ENCODE data around the gene STRA8. TPM values are rescaled to one million over a fixed set of nuclear protein-coding genes. Genes with fewer than 3 reads are reported as not detected.
"Not testable (repeated sequence)": the region's sequence is repeated elsewhere in the genome, so short reads cannot be mapped to it uniquely, and the experiment has no call there.

Gene STRA8
- total RNA-seq, 1 donor from 2014 or later = not detected

DNA sequence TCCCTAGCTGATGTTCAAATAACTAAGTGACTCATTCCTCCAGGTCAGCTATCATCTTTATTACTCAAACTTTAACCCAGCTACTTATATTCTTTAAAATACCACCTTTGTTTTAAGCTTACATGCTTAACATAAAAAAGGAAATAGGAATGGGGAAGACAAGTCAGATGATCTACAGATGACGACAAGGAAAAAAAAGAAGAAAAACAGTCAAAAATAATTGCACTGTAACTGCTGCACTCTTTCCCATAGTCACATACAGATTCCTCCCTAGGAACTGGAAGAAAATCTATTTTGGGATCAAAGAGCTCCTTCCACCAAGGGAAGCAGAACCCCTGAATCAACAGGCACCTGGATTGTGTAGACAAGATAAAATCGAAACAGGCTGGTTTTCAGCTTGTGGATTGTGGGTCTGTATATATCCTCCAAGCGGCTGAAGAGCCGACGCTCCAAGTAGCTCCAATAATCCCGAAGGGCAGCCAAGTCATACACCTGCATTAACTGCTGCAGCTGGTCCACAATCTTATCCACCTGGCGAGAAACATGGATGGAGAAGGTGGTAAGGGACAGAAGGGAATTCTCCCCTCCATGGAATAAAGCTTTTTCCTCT is 24.3 kb upstream of the STRA8 start:
- Mint-ChIP-seq H3K36me3 (ENCODE audit: low read depth) (no peaks in the 10 kb centered on the region), H3K4me1 (peaks cover 17% of the 10 kb centered on the region), H3K27me3 (ENCODE audit: low read depth) (no peaks in the 10 kb centered on the region), H3K27ac (ENCODE audit: unreplicated experiment) (no peak overlapping the region), H3K4me3 (peak overlapping the region; percentile 97), H3K9me3 (no peaks in the 10 kb centered on the region)
- TF ChIP-seq, protein P1, sequence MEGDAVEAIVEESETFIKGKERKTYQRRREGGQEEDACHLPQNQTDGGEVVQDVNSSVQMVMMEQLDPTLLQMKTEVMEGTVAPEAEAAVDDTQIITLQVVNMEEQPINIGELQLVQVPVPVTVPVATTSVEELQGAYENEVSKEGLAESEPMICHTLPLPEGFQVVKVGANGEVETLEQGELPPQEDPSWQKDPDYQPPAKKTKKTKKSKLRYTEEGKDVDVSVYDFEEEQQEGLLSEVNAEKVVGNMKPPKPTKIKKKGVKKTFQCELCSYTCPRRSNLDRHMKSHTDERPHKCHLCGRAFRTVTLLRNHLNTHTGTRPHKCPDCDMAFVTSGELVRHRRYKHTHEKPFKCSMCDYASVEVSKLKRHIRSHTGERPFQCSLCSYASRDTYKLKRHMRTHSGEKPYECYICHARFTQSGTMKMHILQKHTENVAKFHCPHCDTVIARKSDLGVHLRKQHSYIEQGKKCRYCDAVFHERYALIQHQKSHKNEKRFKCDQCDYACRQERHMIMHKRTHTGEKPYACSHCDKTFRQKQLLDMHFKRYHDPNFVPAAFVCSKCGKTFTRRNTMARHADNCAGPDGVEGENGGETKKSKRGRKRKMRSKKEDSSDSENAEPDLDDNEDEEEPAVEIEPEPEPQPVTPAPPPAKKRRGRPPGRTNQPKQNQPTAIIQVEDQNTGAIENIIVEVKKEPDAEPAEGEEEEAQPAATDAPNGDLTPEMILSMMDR (conservative IDR thresholded peaks at IDR 0.05) = no peak
- no peak for DNase-seq (ENCODE audit: low read depth, low spot score)

DNA sequence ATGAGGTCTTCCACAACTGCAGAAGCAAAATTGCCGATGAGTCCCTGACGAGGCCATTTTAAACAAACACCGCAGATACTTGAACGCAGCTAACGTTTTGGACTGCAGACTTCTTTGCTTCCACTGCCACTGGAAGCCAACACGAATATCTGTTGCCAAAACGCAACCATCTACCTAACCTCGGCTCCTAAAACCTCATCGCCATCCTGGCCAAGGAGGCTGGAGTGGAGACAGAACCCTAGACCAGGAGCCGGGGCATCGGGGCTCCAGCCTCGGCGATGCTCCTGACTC is 22.8 kb upstream of the STRA8 start:
- TF ChIP-seq, protein P1 (conservative IDR thresholded peaks at IDR 0.05) = no peak
- H3K27ac Mint-ChIP-seq (ENCODE audit: unreplicated experiment) = no peak overlapping the region

DNA sequence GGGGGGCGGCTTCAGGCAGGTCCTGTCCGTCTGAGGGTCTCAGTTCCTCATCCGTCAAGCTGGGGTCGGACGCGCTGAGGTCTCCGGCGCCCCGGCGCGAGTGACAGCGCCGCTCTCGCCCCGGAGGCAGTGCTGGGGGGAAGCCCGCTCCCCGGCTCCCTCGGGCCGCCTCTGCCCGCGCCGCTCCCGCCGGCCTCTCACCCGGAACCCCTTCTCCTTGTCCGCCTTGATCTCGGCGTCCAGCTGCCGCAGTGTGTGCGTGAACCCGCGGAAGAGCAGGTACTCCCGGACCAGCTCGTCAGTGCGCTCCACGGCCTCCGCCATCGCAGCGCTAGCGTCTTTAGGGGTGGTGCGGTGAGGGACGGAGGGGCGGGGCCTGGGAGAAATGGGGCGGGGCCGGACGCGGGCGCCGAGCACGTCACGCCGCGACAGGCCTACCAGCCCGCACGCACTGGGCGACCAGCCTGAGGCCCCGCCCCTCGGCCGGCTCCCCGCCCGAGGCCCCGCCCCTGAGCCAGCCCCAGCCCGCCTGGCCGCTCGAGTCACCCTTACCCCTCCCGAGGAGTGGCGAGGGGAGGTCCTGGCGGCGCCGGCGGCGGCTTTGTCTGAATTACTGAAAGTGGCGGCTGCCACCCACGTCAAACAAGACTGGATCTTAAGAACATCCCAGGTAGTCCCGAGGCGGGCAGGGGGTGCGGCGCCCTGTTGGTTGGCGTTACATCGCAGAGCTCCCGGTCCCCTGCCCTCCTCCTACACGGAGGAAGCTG is 22.3 kb upstream of the STRA8 start, which contains the start of gene WDR91:
Gene WDR91 (minus strand): TSS at position 348 of the 767 bp plus-strand sequence. CDS start 24 bp downstream, at position 324.
- Mint-ChIP-seq H3K27ac (ENCODE audit: unreplicated experiment) (peak within 1 kb of the TSS; percentile 99), H3K4me1 (peaks cover 17% of the 10 kb centered on the region), H3K4me3 (peak within 1 kb of the TSS; percentile 97), H3K36me3 (ENCODE audit: low read depth) (no peaks in the 10 kb centered on the region), H3K9me3 (no peaks in the 10 kb centered on the region), H3K27me3 (ENCODE audit: low read depth) (no peaks in the 10 kb centered on the region)
- peak; percentile 88 for DNase-seq (ENCODE audit: low read depth, low spot score)
- TF ChIP-seq, protein P1 (conservative IDR thresholded peaks at IDR 0.05) = no peak

More for the DNA sequence above, 22.8 kb upstream of the STRA8 start:
- no peaks in the 10 kb centered on the region for H3K36me3 Mint-ChIP-seq (ENCODE audit: low read depth)
- no peaks in the 10 kb centered on the region for H3K9me3 Mint-ChIP-seq
- H3K4me3 Mint-ChIP-seq = peak overlapping the region; percentile 97
- peaks cover 17% of the 10 kb centered on the region for H3K4me1 Mint-ChIP-seq
- H3K27me3 Mint-ChIP-seq (ENCODE audit: low read depth) = no peaks in the 10 kb centered on the region
- DNase-seq (ENCODE audit: low read depth, low spot score) = no peak

DNA sequence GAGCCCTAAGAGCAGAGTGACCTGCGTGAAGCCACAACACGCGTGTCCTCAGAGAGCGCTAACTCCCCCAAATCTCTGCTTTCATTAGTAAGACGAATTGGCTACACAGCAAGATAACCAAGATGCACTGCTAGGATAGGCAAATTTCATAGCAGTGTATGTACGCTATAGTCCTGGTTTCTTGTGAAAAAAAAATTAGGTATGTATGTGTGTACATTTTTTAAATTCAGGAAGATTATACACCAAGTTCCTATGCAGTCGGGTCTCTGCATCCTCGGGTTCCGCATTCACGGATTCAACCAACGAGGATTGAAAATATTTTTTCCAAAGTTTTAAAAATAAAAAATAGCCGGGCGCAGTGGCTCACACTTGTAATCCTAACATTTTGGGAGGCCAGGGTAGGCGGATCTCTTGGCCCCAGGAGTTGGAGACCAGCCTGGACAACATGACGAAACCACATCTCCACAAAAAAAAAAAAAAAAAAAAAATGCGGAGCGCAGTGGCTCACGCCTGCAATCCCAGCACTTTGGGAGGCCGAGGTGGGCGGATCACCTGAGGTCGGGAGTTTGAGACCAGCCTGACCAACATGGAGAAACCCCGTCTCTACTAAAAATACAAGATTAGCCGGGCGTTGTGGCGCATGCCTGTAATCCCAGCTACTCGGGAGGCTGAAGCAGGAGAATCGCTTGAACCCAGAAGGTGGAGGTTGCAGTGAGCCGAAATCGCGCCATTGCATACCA is 21.5 kb upstream of the STRA8 start:
- not testable (repeated sequence) for DNase-seq (ENCODE audit: low read depth, low spot score)

DNA sequence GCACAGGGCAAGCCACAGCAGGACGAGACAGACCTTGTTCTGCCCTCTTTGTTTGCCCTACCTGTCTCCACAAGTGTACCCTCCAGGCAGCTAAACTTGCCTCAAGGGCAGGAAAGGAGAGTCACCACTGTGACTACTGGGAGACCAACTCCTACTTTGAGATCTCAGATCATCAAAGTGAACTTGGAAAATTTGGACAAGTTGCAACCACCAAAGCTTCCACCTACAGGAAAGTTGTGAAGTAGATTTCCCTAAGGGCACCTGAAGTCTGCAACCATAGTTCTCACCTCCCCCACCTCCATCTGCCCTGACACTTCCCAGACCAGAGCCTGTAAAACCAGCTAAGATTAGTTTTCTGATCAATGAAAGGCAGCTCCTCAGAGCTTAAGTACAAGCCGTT is 19.8 kb upstream of the STRA8 start:
- TF ChIP-seq, protein P1 (conservative IDR thresholded peaks at IDR 0.05) = no peak
- no peak for DNase-seq (ENCODE audit: low read depth, low spot score)
- Mint-ChIP-seq H3K36me3 (ENCODE audit: low read depth) (no peaks in the 10 kb centered on the region), H3K4me3 (peak overlapping the region; percentile 72), H3K9me3 (no peaks in the 10 kb centered on the region), H3K27ac (ENCODE audit: unreplicated experiment) (no peak overlapping the region), H3K27me3 (ENCODE audit: low read depth) (no peaks in the 10 kb centered on the region), H3K4me1 (peaks cover 10% of the 10 kb centered on the region)

More for the DNA sequence above, 21.5 kb upstream of the STRA8 start:
- H3K27ac Mint-ChIP-seq (ENCODE audit: unreplicated experiment) = peak overlapping the region; percentile 99
- H3K27me3 Mint-ChIP-seq (ENCODE audit: low read depth); H3K36me3 Mint-ChIP-seq (ENCODE audit: low read depth); H3K9me3 Mint-ChIP-seq: not testable (repeated sequence)
- H3K4me1 Mint-ChIP-seq = peaks cover 17% of the 10 kb centered on the region
- H3K4me3 Mint-ChIP-seq = peak overlapping the region; percentile 97
